ENCODE data around the gene PIK3R2.

GRCh38 chr19:18190278-18190677, 37.3 kb downstream of the PIK3R2 start:
- TF ChIP-seq CTCF (IDR thresholded peaks at IDR 0.05; ENCODE audit: low read depth, low read length, missing input control) (no peak), GABPA (IDR thresholded peaks at IDR 0.05 in 1 of 2, conservative IDR thresholded peaks at IDR 0.05 in 1 of 2) (no peak), RAD21 (IDR thresholded peaks at IDR 0.05) (no peak), ATF3 (IDR thresholded peaks at IDR 0.05) (no peak), TAF1 (conservative IDR thresholded peaks at IDR 0.05) (no peak), RXRA (IDR thresholded peaks at IDR 0.05) (no peak), YY1 (IDR thresholded peaks at IDR 0.05) (no peak), ZBTB33 (IDR thresholded peaks at IDR 0.05) (no peak), SP1 (IDR thresholded peaks at IDR 0.05) (no peak), EGR1 (IDR thresholded peaks at IDR 0.05; ENCODE audit: low read depth in 2 of 2) (no peak)
